HL-60 (cell line): ENCODE data around the gene SH3D19.

Experiments used
- POLR2AphosphoS5 ChIP-seq: IDR thresholded peaks from 2 replicates; pipeline ENCODE4 v1.6.1; 2012; ENCODE audit warnings: low read depth
- TF ChIP-seq, protein P1 (sequence below): IDR thresholded peaks from one replicate; pipeline ENCODE4 v1.5.1; 2011; ENCODE audit warnings: low read length, control low read depth, inconsistent platforms; ENCODE audit not compliant: insufficient read depth
- TF ChIP-seq, protein P2 (sequence below): IDR thresholded peaks from 2 replicates; pipeline ENCODE4 v1.6.1; 2012; ENCODE audit warnings: low read depth; ENCODE audit not compliant: insufficient replicate concordance

DNA sequence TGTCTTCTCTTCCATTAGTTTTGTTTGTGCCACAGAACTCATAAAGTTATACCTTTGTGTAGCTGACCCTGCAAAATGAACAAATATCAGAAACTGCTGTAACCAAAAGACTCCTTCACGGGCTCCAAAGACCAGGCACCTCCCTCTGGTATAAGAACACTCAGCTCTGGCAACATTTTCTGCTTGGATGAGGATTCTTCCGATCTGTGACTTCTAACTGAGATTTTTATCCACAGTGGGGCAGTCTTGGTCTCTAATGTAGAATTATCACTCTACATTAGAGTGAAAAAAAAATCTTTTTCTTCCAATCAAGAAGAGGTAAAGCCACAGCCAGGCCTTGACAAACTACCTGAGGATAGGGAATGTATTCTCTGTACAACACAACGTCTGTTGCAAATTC, 86.9 kb downstream of the SH3D19 start:
- TF ChIP-seq, protein P1, sequence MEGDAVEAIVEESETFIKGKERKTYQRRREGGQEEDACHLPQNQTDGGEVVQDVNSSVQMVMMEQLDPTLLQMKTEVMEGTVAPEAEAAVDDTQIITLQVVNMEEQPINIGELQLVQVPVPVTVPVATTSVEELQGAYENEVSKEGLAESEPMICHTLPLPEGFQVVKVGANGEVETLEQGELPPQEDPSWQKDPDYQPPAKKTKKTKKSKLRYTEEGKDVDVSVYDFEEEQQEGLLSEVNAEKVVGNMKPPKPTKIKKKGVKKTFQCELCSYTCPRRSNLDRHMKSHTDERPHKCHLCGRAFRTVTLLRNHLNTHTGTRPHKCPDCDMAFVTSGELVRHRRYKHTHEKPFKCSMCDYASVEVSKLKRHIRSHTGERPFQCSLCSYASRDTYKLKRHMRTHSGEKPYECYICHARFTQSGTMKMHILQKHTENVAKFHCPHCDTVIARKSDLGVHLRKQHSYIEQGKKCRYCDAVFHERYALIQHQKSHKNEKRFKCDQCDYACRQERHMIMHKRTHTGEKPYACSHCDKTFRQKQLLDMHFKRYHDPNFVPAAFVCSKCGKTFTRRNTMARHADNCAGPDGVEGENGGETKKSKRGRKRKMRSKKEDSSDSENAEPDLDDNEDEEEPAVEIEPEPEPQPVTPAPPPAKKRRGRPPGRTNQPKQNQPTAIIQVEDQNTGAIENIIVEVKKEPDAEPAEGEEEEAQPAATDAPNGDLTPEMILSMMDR: no peak
- TF ChIP-seq POLR2AphosphoS5: no peak
- TF ChIP-seq, protein P2, sequence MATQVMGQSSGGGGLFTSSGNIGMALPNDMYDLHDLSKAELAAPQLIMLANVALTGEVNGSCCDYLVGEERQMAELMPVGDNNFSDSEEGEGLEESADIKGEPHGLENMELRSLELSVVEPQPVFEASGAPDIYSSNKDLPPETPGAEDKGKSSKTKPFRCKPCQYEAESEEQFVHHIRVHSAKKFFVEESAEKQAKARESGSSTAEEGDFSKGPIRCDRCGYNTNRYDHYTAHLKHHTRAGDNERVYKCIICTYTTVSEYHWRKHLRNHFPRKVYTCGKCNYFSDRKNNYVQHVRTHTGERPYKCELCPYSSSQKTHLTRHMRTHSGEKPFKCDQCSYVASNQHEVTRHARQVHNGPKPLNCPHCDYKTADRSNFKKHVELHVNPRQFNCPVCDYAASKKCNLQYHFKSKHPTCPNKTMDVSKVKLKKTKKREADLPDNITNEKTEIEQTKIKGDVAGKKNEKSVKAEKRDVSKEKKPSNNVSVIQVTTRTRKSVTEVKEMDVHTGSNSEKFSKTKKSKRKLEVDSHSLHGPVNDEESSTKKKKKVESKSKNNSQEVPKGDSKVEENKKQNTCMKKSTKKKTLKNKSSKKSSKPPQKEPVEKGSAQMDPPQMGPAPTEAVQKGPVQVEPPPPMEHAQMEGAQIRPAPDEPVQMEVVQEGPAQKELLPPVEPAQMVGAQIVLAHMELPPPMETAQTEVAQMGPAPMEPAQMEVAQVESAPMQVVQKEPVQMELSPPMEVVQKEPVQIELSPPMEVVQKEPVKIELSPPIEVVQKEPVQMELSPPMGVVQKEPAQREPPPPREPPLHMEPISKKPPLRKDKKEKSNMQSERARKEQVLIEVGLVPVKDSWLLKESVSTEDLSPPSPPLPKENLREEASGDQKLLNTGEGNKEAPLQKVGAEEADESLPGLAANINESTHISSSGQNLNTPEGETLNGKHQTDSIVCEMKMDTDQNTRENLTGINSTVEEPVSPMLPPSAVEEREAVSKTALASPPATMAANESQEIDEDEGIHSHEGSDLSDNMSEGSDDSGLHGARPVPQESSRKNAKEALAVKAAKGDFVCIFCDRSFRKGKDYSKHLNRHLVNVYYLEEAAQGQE: no peak
